Astrocyte (in vitro differentiated cells and primary cell): ENCODE data around the gene ANKRD60.

Experiments
- EZH2 ChIP-seq: IDR thresholded peaks from 2 replicates; pipeline ENCODE4 v1.6.1; 2012; ENCODE audit warnings: mild to moderate bottlenecking, low read length, inconsistent platforms; ENCODE audit not compliant: insufficient read depth
- TF ChIP-seq, protein P1 (sequence below): IDR thresholded peaks from 2 replicates; pipeline ENCODE4 v1.5.1; 2011; ENCODE audit warnings: low read depth, mild to moderate bottlenecking, inconsistent platforms, low read length, moderate library complexity; ENCODE audit not compliant: insufficient read depth

DNA sequence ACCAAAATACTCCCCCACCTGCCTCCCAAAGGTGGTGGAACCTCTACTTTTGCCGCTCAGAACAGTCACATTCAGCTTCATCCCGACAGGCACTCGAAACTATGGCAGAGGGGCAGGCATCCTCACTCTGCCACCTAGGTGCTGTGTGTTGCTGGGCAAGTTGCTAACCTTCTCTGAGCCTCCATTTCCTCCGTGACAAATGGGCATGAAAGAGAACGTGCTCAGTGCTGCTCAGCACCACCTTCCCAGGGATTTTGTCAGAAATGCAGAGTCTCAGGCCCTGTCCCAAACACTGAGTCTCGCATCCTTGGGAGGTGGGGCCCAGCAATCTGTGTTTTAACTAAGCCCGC, 18.1 kb downstream of the ANKRD60 start:
- TF ChIP-seq EZH2, result no peak
- TF ChIP-seq, protein P1, sequence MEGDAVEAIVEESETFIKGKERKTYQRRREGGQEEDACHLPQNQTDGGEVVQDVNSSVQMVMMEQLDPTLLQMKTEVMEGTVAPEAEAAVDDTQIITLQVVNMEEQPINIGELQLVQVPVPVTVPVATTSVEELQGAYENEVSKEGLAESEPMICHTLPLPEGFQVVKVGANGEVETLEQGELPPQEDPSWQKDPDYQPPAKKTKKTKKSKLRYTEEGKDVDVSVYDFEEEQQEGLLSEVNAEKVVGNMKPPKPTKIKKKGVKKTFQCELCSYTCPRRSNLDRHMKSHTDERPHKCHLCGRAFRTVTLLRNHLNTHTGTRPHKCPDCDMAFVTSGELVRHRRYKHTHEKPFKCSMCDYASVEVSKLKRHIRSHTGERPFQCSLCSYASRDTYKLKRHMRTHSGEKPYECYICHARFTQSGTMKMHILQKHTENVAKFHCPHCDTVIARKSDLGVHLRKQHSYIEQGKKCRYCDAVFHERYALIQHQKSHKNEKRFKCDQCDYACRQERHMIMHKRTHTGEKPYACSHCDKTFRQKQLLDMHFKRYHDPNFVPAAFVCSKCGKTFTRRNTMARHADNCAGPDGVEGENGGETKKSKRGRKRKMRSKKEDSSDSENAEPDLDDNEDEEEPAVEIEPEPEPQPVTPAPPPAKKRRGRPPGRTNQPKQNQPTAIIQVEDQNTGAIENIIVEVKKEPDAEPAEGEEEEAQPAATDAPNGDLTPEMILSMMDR, result no peak
